Measurements from ENCODE around the gene SLC27A5. TPM values are rescaled to one million over a fixed set of nuclear protein-coding genes. Genes with fewer than 3 reads are reported as not detected.

Gene SLC27A5
- total and polyA plus RNA-seq, 9 of the 15 experiments (the other 6 are each of a cell fraction or from before 2014, with no cell fraction given): 42.2 to 318 (median 64.7) TPM

- TF ChIP-seq MXD1 (CRISPR knock-in tag; IDR thresholded peaks at IDR 0.05; ENCODE audit: borderline replicate concordance, poor library complexity, severe bottlenecking) (peak; percentile 52), THAP7 (CRISPR knock-in tag; IDR thresholded peaks at IDR 0.05) (0 out of 2 replicates have a peak, but pooled peaks have one; percentile 33), MLLT1 (IDR thresholded peaks at IDR 0.05) (no peak), ZFX (CRISPR knock-in tag; IDR thresholded peaks at IDR 0.05) (peak; percentile 17; the same call in 1 of the 2 replicates), ZNF143 (CRISPR knock-in tag; IDR thresholded peaks at IDR 0.05) (peak; percentile 93), ARID2 (IDR thresholded peaks at IDR 0.05) (no peak), ESRRA (IDR thresholded peaks at IDR 0.05; ENCODE audit: borderline replicate concordance, low read depth) (0 out of 2 replicates have a peak, but pooled peaks have one; percentile 7), FOXK2 (conservative IDR thresholded peaks at IDR 0.05 in 1 of 2, IDR thresholded peaks at IDR 0.05 in 1 of 2; ENCODE audit: low read depth in 2 of 2) (peak in 1 of 2 experiments; percentile 59; a peak in 1 of 4 replicates), PML (IDR thresholded peaks at IDR 0.05; ENCODE audit: low read length) (0 out of 2 replicates have a peak, but pooled peaks have one; percentile 51), PHB (CRISPR knock-in tag; IDR thresholded peaks at IDR 0.05) (no peak), ZNF511 (CRISPR knock-in tag; IDR thresholded peaks at IDR 0.05) (peak; percentile 72; the same call in 1 of the 2 replicates), ZBTB11 (CRISPR knock-in tag; IDR thresholded peaks at IDR 0.05) (peak in 1 of 3 experiments; percentile 76; a peak in 2 of 6 replicates), KLF1 (tag; IDR thresholded peaks at IDR 0.05) (no peak), MCM5 (IDR thresholded peaks at IDR 0.05; ENCODE audit: low read depth) (no peak), E2F1 (CRISPR knock-in tag; IDR thresholded peaks at IDR 0.05) (no peak), SP1 (CRISPR knock-in tag; IDR thresholded peaks at IDR 0.05) (no peak), TOE1 (IDR thresholded peaks at IDR 0.05; ENCODE audit: borderline replicate concordance) (no peak), TOE1 (CRISPR knock-in tag; IDR thresholded peaks at IDR 0.05; ENCODE audit: borderline replicate concordance, low read depth) (no peak), ZNF24 (IDR thresholded peaks at IDR 0.05) (no peak)
Measured at GRCh38 chr19:58451358-58452101, 60.3 kb downstream of the SLC27A5 start, which contains the start of gene ZNF324B (continued).

All from K562 (cell line).